ENCODE measurements around the gene SHMT1. TPM values are rescaled to one million over a fixed set of nuclear protein-coding genes. Genes with fewer than 3 reads are reported as not detected.

The SHMT1 gene
- polyA plus RNA-seq, 1 donor (not counting 4 experiments of a cell fraction or from before 2014, with no cell fraction given), result 15.7 TPM

DNA sequence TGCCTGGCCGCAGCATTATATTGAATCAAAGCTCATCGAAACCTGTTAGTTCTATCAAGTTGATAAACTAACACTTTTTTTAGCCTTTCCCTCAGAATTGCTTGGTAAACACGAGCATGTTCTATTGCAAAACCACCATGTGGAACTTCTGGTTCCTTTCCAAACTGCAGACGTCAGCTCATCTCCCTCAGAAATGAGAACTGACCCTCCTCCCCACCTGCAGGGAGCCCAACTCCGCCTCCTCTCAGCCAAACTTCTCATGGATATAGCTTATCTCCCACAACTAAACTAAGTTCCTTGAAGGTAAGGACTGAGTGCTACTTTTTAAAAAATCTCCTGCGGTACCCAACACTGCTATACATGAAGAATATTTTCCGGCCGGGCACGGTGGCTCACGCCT, 6.7 kb downstream of the SHMT1 start:
- Histone ChIP-seq H3K27me3 (ENCODE audit: control insufficient read depth, extremely low read depth, insufficient read depth, low read length) (no peaks in the 10 kb centered on the region), H3K27ac (ENCODE audit: control insufficient read depth, insufficient read depth, low read length) (no peak overlapping the region), H3K36me3 (ENCODE audit: control insufficient read depth in 2 of 2, extremely low read depth in 1 of 2, insufficient read depth in 2 of 2, low read length in 2 of 2) (peaks cover 0 to 2% of the 10 kb centered on the region in 2 experiments), H3K4me2 (ENCODE audit: control insufficient read depth, extremely low read depth, insufficient read depth, low read depth, low read length) (no peak overlapping the region), H3K9ac (ENCODE audit: control insufficient read depth, extremely low read depth, insufficient read depth, low read length) (no peak overlapping the region), H3K79me2 (ENCODE audit: control insufficient read depth, insufficient read depth, low read length) (no peaks in the 10 kb centered on the region), H3K9me1 (ENCODE audit: control insufficient read depth, extremely low read depth, insufficient read depth, low read length) (no peaks in the 10 kb centered on the region), H4K20me1 (ENCODE audit: control insufficient read depth, extremely low read depth, insufficient read depth, low read length) (no peaks in the 10 kb centered on the region), H3K4me1 (ENCODE audit: control insufficient read depth, extremely low read depth, insufficient read depth, low read length) (peaks cover 3% of the 10 kb centered on the region), H3K9me3 (ENCODE audit: control insufficient read depth, low read depth, low read length) (no peaks in the 10 kb centered on the region), H2AFZ (ENCODE audit: control insufficient read depth, low read length) (no peak overlapping the region), H3K4me3 (ENCODE audit: control insufficient read depth in 2 of 3, extremely low read depth in 1 of 3, insufficient read depth in 2 of 3, low read depth in 1 of 3, low read length in 3 of 3) (no peak overlapping the region)
- TF ChIP-seq, protein P1, sequence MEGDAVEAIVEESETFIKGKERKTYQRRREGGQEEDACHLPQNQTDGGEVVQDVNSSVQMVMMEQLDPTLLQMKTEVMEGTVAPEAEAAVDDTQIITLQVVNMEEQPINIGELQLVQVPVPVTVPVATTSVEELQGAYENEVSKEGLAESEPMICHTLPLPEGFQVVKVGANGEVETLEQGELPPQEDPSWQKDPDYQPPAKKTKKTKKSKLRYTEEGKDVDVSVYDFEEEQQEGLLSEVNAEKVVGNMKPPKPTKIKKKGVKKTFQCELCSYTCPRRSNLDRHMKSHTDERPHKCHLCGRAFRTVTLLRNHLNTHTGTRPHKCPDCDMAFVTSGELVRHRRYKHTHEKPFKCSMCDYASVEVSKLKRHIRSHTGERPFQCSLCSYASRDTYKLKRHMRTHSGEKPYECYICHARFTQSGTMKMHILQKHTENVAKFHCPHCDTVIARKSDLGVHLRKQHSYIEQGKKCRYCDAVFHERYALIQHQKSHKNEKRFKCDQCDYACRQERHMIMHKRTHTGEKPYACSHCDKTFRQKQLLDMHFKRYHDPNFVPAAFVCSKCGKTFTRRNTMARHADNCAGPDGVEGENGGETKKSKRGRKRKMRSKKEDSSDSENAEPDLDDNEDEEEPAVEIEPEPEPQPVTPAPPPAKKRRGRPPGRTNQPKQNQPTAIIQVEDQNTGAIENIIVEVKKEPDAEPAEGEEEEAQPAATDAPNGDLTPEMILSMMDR (optimal IDR thresholded peaks at IDR 0.05 in 1 of 3, IDR thresholded peaks at IDR 0.05 in 1 of 3, conservative IDR thresholded peaks at IDR 0.05 in 1 of 3; ENCODE audit: extremely low read depth in 1 of 3, insufficient read depth in 2 of 3, low read length in 3 of 3), result no peak
- no peak for TF ChIP-seq EZH2 (IDR thresholded peaks at IDR 0.05; ENCODE audit: low read length)
- no peak for FAIRE-seq
- no peak for DNase-seq (ENCODE audit: low read depth, low spot score)
- dilution Hi-C loops (cut with MboI; ENCODE audit: extremely low pct_ligation_motif_present, low sequenced_read_pairs), result no loop called here

DNA sequence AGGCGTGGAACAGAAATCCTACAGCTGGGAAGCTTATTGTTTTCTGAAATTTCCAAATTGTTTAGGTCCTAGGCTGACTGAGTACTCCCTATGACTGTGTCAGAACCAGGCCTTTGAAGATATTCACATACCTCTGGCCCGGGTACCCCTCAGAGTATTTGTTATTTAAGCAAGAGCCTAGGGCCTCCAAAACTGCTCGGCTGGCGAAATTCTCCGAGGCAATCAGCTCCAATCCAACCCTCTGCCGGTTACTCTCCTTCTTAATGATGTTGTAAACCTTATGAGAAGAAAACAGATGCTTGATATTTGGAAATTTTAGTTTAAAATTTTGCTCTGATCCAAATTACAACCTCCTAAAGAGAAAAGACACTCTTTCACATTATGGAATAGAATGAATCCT, 9.8 kb downstream of the SHMT1 start:
- H3K4me1 ChIP-seq (ENCODE audit: control insufficient read depth, extremely low read depth, insufficient read depth, low read length), result peaks cover 3% of the 10 kb centered on the region
- no peaks in the 10 kb centered on the region for H3K9me1 ChIP-seq (ENCODE audit: control insufficient read depth, extremely low read depth, insufficient read depth, low read length)
- TF ChIP-seq EZH2 (IDR thresholded peaks at IDR 0.05; ENCODE audit: low read length), result no peak
- H2AFZ ChIP-seq (ENCODE audit: control insufficient read depth, low read length), result no peak overlapping the region
- FAIRE-seq, result no peak
- dilution Hi-C loops (cut with MboI; ENCODE audit: extremely low pct_ligation_motif_present, low sequenced_read_pairs), result no loop called here
- H3K4me3 ChIP-seq (ENCODE audit: control insufficient read depth in 2 of 3, extremely low read depth in 1 of 3, insufficient read depth in 2 of 3, low read depth in 1 of 3, low read length in 3 of 3), result no peak overlapping the region
- H3K36me3 ChIP-seq (ENCODE audit: control insufficient read depth in 2 of 2, extremely low read depth in 1 of 2, insufficient read depth in 2 of 2, low read length in 2 of 2), result peaks cover 0 to 2% of the 10 kb centered on the region in 2 experiments
- no peak for DNase-seq (ENCODE audit: low read depth, low spot score)
- H3K4me2 ChIP-seq (ENCODE audit: control insufficient read depth, extremely low read depth, insufficient read depth, low read depth, low read length), result no peak overlapping the region
- no peaks in the 10 kb centered on the region for H3K79me2 ChIP-seq (ENCODE audit: control insufficient read depth, insufficient read depth, low read length)
- H4K20me1 ChIP-seq (ENCODE audit: control insufficient read depth, extremely low read depth, insufficient read depth, low read length), result no peaks in the 10 kb centered on the region
- H3K27me3 ChIP-seq (ENCODE audit: control insufficient read depth, extremely low read depth, insufficient read depth, low read length), result no peaks in the 10 kb centered on the region
- no peak overlapping the region for H3K9ac ChIP-seq (ENCODE audit: control insufficient read depth, extremely low read depth, insufficient read depth, low read length)
- no peaks in the 10 kb centered on the region for H3K9me3 ChIP-seq (ENCODE audit: control insufficient read depth, low read depth, low read length)
- H3K27ac ChIP-seq (ENCODE audit: control insufficient read depth, insufficient read depth, low read length), result no peak overlapping the region

DNA sequence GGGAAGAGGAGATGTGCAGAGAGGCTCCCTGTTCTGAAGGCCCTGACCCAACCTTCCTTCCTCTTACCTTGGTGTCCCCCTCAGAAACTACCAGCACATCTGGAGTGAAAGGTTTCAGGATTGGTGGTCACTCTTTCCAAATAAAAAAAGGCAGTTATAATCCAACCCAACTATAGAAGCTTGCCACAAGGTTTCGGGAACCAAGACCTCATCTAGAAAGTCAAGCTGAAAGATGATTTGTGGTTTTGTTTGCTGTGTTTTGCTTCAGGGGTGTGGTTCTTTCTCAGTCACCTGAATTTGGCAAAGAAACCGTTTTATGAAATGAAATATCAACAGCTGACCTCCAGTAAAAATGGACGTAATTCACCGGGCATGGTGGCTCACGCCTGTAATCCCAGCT, 19.3 kb downstream of the SHMT1 start:
- no peak for TF ChIP-seq EZH2 (IDR thresholded peaks at IDR 0.05; ENCODE audit: low read length)
- TF ChIP-seq, protein P1 (optimal IDR thresholded peaks at IDR 0.05 in 1 of 3, IDR thresholded peaks at IDR 0.05 in 1 of 3, conservative IDR thresholded peaks at IDR 0.05 in 1 of 3; ENCODE audit: extremely low read depth in 1 of 3, insufficient read depth in 2 of 3, low read length in 3 of 3), result no peak
- Histone ChIP-seq H3K27ac (ENCODE audit: control insufficient read depth, insufficient read depth, low read length) (no peak overlapping the region), H4K20me1 (ENCODE audit: control insufficient read depth, extremely low read depth, insufficient read depth, low read length) (no peaks in the 10 kb centered on the region), H3K27me3 (ENCODE audit: control insufficient read depth, extremely low read depth, insufficient read depth, low read length) (no peaks in the 10 kb centered on the region), H3K9me3 (ENCODE audit: control insufficient read depth, low read depth, low read length) (no peaks in the 10 kb centered on the region), H3K36me3 (ENCODE audit: control insufficient read depth in 2 of 2, extremely low read depth in 1 of 2, insufficient read depth in 2 of 2, low read length in 2 of 2) (peaks cover 6 to 29% of the 10 kb centered on the region in 2 experiments), H3K4me1 (ENCODE audit: control insufficient read depth, extremely low read depth, insufficient read depth, low read length) (no peaks in the 10 kb centered on the region), H3K4me3 (ENCODE audit: control insufficient read depth in 2 of 3, extremely low read depth in 1 of 3, insufficient read depth in 2 of 3, low read depth in 1 of 3, low read length in 3 of 3) (no peak overlapping the region), H3K9ac (ENCODE audit: control insufficient read depth, extremely low read depth, insufficient read depth, low read length) (no peak overlapping the region), H3K4me2 (ENCODE audit: control insufficient read depth, extremely low read depth, insufficient read depth, low read depth, low read length) (no peak overlapping the region), H3K79me2 (ENCODE audit: control insufficient read depth, insufficient read depth, low read length) (no peaks in the 10 kb centered on the region), H3K9me1 (ENCODE audit: control insufficient read depth, extremely low read depth, insufficient read depth, low read length) (peaks cover 3% of the 10 kb centered on the region), H2AFZ (ENCODE audit: control insufficient read depth, low read length) (no peak overlapping the region)
- DNase-seq (ENCODE audit: low read depth, low spot score) (no peak), FAIRE-seq (no peak)
- dilution Hi-C loops (cut with MboI; ENCODE audit: extremely low pct_ligation_motif_present, low sequenced_read_pairs), result no loop called here
